Astrocyte (in vitro differentiated cells and primary cell): Measurements from ENCODE around the gene ZNF778. TPM values are rescaled to one million over a fixed set of nuclear protein-coding genes. Genes with fewer than 3 reads are reported as not detected.

Experiments
- DNase-seq: peaks from one replicate; pipeline ENCODE4 v3.0.0-alpha.2; 2010; ENCODE audit warnings: low read depth
- FAIRE-seq: peaks from 2 replicates; lab custom pipeline; 2011; peaks lifted over from hg19 to GRCh38; lab: Jason Lieb, UNC
- H2AFZ ChIP-seq: 2 replicates; pipeline ENCODE4 v1.6.0; 2012; ENCODE audit warnings: low read depth, low read length, inconsistent platforms
- H3K27ac ChIP-seq: 2 replicates; pipeline ENCODE4 v1.5.1; 2011; ENCODE audit warnings: low read depth, low read length, inconsistent platforms
- H3K27me3 ChIP-seq: 2 replicates; pipeline ENCODE4 v1.6.0; 2011; ENCODE audit warnings: low read length, inconsistent platforms; ENCODE audit not compliant: insufficient read depth
- H3K36me3 ChIP-seq: 2 replicates; pipeline ENCODE4 v1.5.1; 2011; ENCODE audit warnings: low read length, inconsistent platforms; ENCODE audit not compliant: insufficient read depth
- H3K4me1 ChIP-seq: 2 replicates; pipeline ENCODE4 v1.5.1; 2011; ENCODE audit warnings: low read length, inconsistent platforms; ENCODE audit not compliant: insufficient read depth
- H3K4me2 ChIP-seq: 2 replicates; pipeline ENCODE4 v1.6.0; 2012; ENCODE audit warnings: low read length, inconsistent platforms
- H3K4me3 ChIP-seq: 2 replicates; pipeline ENCODE4 v1.5.1; 2011; ENCODE audit warnings: low read depth, mild to moderate bottlenecking, low read length, inconsistent platforms; ENCODE audit not compliant: insufficient read depth
- H3K79me2 ChIP-seq: 2 replicates; pipeline ENCODE4 v1.6.0; 2012; ENCODE audit warnings: mild to moderate bottlenecking, low read length, inconsistent platforms; ENCODE audit not compliant: insufficient read depth
- H3K9ac ChIP-seq: 2 replicates; pipeline ENCODE4 v1.6.0; 2012; ENCODE audit warnings: mild to moderate bottlenecking, low read length, inconsistent platforms
- H3K9me3 ChIP-seq: 2 replicates; pipeline ENCODE4 v1.5.1; 2012; ENCODE audit warnings: low read depth, mild to moderate bottlenecking, low read length, inconsistent platforms; ENCODE audit not compliant: insufficient read depth
- H4K20me1 ChIP-seq: 2 replicates; pipeline ENCODE4 v1.6.0; 2012; ENCODE audit warnings: low read length, inconsistent platforms; ENCODE audit not compliant: insufficient read depth
- H3K27ac Mint-ChIP-seq: one replicate; pipeline ENCODE4 v1.8.0; 2021; ENCODE audit warnings: mild to moderate bottlenecking, mixed read lengths; ENCODE audit not compliant: unreplicated experiment
- H3K27me3 Mint-ChIP-seq: one replicate; pipeline ENCODE4 v1.8.0; 2021; ENCODE audit warnings: low read depth, mixed read lengths; ENCODE audit not compliant: unreplicated experiment
- H3K36me3 Mint-ChIP-seq: one replicate; pipeline ENCODE4 v1.8.0; 2021; ENCODE audit warnings: low read depth, mixed read lengths; ENCODE audit not compliant: unreplicated experiment
- H3K4me1 Mint-ChIP-seq: one replicate; pipeline ENCODE4 v1.8.0; 2021; ENCODE audit warnings: low read depth, mixed read lengths; ENCODE audit not compliant: unreplicated experiment
- H3K4me3 Mint-ChIP-seq: one replicate; pipeline ENCODE4 v1.8.0; 2021; ENCODE audit warnings: mild to moderate bottlenecking, moderate library complexity, mixed read lengths; ENCODE audit not compliant: unreplicated experiment
- H3K9me3 Mint-ChIP-seq: one replicate; pipeline ENCODE4 v1.8.0; 2021; ENCODE audit warnings: mild to moderate bottlenecking, mixed read lengths; ENCODE audit not compliant: unreplicated experiment
- EZH2 ChIP-seq: IDR thresholded peaks from 2 replicates; pipeline ENCODE4 v1.6.1; 2012; ENCODE audit warnings: mild to moderate bottlenecking, low read length, inconsistent platforms; ENCODE audit not compliant: insufficient read depth
- total RNA-seq: library from RNA; stranded (reverse); gene quantifications from 2 replicates; pipeline ENCODE4 v1.2.1, GENCODE V29; 2021
- TF ChIP-seq, protein P1 (sequence below): IDR thresholded peaks from 2 replicates; pipeline ENCODE4 v1.5.1; 2011; ENCODE audit warnings: low read depth, mild to moderate bottlenecking, inconsistent platforms, low read length, moderate library complexity; ENCODE audit not compliant: insufficient read depth

Gene ZNF778
- total RNA-seq, 1 donor from 2014 or later, result 15.5 TPM

DNA sequence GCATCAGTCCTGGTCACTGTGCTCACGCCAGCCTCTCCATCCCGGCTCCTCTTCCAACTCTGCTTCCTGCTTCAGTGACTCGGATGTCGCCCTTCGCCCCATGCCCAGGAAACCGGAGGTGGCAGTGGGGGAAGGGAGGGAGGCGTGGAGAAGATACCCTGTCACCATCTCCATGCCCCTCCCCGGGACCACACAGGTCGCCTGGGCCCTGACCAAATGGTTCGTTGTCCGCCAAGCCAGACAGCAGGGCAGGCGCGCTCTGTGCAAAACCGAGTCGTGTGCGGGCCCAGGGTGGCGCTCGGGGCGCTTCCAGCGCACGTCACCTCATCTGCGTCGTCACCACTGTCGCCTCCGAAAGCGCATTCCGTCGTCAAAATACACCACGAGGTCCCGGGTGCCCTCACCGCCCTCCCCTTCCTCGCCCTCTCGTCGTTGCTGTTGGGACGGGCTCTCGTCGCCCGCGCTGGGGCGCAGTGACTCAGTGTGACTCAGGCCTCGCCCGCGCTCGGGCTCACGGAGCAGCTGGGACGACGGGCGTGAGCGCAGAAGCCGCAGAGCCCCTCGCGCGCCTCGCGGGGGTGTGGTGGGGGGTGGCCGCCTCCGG, 39.2 kb downstream of the ZNF778 start:
- no peak for FAIRE-seq
- peak overlapping the region; percentile 51 for H3K4me3 ChIP-seq
- peaks cover 11% of the 10 kb centered on the region for H3K4me1 ChIP-seq
- peak overlapping the region; percentile 66 for H3K9ac ChIP-seq
- Mint-ChIP-seq H3K4me1 (peaks cover 4% of the 10 kb centered on the region), H3K9me3 (peaks cover 12% of the 10 kb centered on the region), H3K27ac (no peak overlapping the region), H3K36me3 (peaks cover 16% of the 10 kb centered on the region), H3K4me3 (no peak overlapping the region), H3K27me3 (peaks cover 7% of the 10 kb centered on the region)
- no peaks in the 10 kb centered on the region for H3K27me3 ChIP-seq
- H3K79me2 ChIP-seq, result no peaks in the 10 kb centered on the region
- H3K36me3 ChIP-seq, result no peaks in the 10 kb centered on the region
- no peak overlapping the region for H3K27ac ChIP-seq
- H3K9me3 ChIP-seq, result peaks cover 4% of the 10 kb centered on the region
- H2AFZ ChIP-seq, result peak overlapping the region; percentile 77
- DNase-seq, result peak; percentile 32
- no peaks in the 10 kb centered on the region for H4K20me1 ChIP-seq
- no peak for TF ChIP-seq EZH2
- TF ChIP-seq, protein P1, sequence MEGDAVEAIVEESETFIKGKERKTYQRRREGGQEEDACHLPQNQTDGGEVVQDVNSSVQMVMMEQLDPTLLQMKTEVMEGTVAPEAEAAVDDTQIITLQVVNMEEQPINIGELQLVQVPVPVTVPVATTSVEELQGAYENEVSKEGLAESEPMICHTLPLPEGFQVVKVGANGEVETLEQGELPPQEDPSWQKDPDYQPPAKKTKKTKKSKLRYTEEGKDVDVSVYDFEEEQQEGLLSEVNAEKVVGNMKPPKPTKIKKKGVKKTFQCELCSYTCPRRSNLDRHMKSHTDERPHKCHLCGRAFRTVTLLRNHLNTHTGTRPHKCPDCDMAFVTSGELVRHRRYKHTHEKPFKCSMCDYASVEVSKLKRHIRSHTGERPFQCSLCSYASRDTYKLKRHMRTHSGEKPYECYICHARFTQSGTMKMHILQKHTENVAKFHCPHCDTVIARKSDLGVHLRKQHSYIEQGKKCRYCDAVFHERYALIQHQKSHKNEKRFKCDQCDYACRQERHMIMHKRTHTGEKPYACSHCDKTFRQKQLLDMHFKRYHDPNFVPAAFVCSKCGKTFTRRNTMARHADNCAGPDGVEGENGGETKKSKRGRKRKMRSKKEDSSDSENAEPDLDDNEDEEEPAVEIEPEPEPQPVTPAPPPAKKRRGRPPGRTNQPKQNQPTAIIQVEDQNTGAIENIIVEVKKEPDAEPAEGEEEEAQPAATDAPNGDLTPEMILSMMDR, result no peak
- H3K4me2 ChIP-seq, result peak overlapping the region; percentile 85

DNA sequence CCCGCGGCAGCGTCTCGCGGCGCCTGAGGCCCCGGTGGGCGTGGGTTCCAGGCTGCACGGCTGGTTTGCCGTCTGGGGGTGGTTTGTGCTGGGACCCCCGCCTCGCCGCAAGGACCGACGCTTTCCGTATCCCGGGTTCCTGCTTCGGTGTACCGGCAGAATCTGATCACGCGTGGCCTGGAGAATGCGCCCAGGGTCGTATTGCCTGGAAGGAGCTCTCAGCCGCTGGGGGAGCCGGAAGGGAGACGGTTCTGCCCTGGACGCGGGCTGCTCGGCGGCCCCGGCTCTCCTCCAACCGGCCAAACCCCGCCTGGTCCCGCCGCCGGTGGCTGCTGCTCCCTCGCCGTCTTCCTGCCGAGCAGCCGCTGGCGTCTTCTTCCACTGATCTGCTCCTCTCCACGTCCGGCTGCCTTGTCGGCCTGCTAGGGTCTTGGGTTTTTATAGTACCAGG, 39.8 kb downstream of the ZNF778 start:
- Histone ChIP-seq H3K36me3 (no peaks in the 10 kb centered on the region), H3K4me2 (peak overlapping the region; percentile 85), H3K9ac (peak overlapping the region; percentile 66), H4K20me1 (no peaks in the 10 kb centered on the region), H3K9me3 (peaks cover 4% of the 10 kb centered on the region), H2AFZ (peak overlapping the region; percentile 77), H3K4me3 (peak overlapping the region; percentile 51), H3K27ac (no peak overlapping the region), H3K79me2 (no peaks in the 10 kb centered on the region), H3K4me1 (peaks cover 11% of the 10 kb centered on the region), H3K27me3 (no peaks in the 10 kb centered on the region)
- H3K27ac Mint-ChIP-seq, result no peak overlapping the region
- no peak for TF ChIP-seq EZH2
- TF ChIP-seq, protein P1, result no peak
- H3K27me3 Mint-ChIP-seq, result peaks cover 7% of the 10 kb centered on the region
- H3K9me3 Mint-ChIP-seq, result peaks cover 12% of the 10 kb centered on the region
- peaks cover 7% of the 10 kb centered on the region for H3K4me1 Mint-ChIP-seq
- no peak overlapping the region for H3K4me3 Mint-ChIP-seq
- H3K36me3 Mint-ChIP-seq, result peaks cover 16% of the 10 kb centered on the region
- DNase-seq, result no peak
- no peak for FAIRE-seq
